HG02870 (cell line): ENCODE data around the gene CATSPER1.
A peak's percentile ranks its signal among the peaks of the same experiment; 100 is the strongest.

Experiments used
- ATAC-seq: cut with Tn5 transposase; IDR thresholded peaks from one replicate; pipeline ENCODE4 v1.9.1; 2021; ENCODE audit warnings: mild to moderate bottlenecking, moderate library complexity; ENCODE audit not compliant: unreplicated experiment

Gene CATSPER1

DNA sequence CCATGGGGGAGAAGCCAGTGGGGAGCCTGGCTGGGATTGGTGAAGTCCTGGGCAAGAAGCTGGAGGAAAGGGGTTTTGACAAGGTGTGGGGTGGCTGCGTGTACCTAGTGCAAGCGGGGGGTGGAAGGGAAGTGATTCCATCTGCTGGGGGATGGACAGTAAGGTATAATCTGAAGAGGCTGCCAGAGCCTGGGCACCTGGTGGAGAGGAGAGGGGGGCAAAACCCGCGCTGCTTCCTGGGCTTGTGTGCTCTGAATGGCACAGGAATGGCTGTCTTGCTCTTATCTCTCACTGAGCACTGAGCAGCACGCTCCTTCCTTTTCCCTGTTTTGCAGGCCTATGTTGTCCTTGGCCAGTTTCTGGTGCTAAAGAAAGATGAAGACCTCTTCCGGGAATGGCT is 23.0 kb downstream of the CATSPER1 start:
- no peak for ATAC-seq

DNA sequence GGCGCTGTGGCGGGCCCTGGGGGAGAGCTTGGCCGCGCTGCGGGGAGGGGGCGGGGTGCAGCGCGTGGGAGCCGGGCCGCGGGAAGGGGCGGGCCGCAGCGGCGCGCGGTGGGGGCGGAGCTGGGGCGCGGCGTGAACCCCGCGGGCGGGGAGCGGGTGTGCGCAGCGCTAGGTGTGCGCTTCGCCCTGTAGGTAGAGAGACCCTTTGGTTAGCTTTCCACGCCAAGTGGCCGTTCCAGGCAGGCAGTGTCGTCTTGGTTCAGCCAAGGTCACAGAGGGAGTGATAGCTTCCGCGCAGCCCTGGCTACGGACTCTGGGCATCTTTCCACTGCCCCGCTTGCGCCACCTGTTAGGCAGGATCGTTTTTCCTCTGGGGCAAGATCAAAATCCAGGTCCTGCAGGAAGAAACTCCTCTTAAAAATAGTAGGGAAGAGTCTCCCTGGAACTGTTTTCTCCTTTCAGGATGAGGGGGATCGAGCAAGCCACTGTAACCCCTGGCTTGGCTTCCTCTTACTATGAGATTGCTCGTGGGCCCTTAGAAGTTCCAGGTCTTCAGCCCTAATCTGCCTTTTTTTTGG is 23.5 kb downstream of the CATSPER1 start:
- peak; percentile 37 for ATAC-seq

DNA sequence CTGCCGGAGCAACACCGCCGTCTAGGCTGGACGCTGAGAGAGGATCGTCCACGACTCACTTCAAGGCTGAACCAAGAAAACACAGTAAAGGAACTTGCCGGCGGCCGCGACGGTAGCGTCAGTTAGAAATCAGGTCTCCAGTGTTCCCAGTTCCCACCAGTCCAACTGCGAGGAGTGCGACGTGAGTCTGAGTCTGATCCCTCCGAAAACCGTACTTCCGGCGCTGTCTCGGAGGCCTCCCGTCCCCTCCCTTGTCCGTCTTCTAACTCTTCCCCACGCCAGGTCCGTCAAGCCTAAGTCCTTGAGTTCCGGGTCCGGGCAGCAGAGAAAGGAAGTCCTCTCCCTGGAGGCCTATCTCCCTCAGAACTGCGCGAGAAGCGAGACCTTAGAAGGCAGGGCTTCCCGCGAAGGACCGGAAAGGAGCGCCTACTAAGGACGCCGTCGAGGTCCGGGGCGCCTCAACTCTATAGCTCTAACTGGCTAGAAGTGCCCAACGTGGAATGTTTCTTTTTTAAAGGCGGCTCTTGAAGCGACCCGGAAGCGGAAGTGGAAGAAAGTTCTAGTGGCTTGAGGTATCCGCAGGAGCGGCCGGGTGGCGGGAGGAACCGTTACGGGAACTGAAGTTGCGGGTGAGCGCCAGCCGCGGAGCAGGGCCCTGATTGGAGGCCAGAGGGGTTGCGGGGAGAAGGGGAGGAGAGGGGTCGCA is 24.2 kb downstream of the CATSPER1 start, which contains the start of the genes BANF1 and EIF1AD:
Gene BANF1, plus strand, starts transcription at position 562 of the 706 bp plus-strand sequence. CDS start 748 bp downstream, outside the sequence.
Gene EIF1AD, minus strand, starts transcription at position 216 of the 706 bp plus-strand sequence. CDS start 1,768 bp downstream, outside the sequence.
- peak; percentile 79 for ATAC-seq

DNA sequence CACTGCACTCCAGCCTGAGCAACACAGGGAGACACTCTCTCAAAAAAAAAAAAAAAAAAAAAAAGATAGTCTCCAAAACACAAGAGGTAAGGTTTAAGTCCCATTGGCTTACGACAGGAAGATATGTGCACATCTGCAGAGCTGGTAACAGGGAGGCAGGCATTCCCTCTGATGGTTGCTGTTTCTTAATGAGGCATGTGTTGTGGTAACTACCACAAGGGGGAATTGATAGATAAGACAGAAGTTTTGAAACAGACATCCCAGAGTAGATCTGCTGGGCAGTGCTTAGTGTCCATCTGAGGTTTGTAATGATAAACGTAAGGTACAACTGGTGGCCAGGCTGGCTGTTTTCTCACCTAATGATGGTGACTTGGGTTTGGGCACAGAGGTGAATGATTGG is 29.0 kb downstream of the CATSPER1 start:
- ATAC-seq = no peak

DNA sequence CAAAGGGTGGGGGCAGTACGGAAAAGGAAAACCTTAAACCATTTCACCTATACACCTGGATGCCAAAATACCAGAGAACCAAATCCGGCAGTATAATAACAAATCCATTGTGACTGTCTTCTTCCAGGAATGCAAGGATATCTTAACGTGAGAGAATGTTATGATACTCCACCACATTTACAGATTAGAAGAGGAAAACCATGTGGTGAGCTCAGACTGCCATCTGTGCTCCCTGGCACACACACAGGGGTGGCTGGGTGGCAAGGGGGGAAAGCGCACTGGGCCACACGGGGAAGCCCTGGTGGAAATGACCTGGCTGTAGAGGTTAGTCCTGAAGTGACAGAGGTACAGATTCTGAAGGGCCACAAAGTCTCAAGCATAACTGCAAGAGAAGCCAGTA is 34.2 kb downstream of the CATSPER1 start:
- no peak for ATAC-seq

DNA sequence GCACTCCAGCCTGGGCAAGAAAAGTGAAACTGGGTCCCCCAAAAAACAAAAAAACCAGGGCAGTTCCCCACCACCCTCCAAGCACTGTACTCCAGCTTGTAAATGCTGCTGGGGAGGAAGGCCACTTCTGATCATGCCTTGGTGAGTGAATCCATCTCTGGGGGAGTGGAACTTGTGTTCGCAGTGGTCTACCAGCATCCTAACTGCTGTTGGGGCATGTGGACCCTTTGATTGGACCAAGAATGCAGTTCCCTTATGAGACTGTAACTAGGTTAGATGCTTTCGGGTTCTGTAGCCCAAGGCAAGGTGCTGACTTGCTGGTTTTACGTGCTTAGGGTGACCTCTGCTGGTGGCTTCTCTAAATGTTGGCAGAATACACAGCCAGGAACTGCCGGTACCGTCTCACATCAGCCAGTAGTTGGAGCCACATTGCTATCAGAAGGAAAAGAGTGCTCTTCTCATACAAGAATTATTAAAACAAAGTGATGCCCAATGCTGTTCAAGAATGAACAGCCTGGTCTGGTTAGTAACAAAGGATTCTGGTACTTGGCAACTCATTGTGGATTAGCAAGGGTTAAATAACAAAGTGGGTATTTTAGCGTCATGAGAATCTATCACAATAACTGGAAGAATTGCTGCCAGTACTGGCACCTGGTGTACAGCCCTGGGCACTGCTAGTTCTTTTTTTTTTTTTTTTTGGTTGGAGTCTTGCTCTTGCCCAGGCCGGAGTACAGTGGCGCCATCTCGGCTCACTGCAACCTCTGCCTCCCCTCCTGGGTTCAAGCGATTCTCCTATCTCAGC is 37.3 kb downstream of the CATSPER1 start:
- peak; percentile 85 for ATAC-seq

DNA sequence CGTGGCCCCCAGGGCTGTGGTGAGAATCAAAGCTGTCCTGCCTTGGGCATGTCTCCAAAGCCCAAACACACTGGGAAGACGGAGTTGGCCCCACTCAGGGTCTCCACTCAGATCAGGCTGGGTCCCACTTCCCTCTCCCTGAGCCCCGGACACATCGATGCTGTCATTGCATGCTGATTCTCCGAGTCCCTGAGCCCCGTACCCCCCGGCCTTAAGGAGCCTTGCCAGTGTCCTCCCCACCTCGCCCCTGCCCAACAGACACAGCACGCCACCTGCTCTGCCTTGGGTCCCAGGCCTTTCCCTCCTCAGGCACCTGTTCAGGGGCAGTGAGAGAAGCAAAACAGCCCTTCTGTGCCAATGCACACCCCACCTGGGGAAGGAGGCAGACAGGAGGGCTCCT is 38.9 kb downstream of the CATSPER1 start:
- no peak for ATAC-seq

DNA sequence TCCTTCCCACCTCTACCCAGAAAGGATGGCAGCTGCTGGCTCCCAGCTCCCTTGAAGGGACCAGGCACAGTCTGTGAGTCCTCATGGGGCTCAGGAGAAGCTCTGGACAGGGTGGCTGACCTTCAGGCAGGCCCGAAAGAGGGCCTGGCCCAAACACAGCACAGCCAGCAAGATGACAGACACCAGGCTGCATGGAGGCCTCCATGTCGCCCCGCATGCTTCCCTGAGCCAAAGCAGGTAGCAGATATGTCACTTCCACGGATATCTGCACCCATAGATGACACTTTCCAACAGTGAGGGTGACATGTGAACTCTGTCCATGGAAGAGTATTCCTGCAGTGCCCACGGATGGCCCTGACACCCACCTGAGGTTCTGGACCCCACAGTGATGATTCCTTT is 42.7 kb downstream of the CATSPER1 start:
- no peak for ATAC-seq

DNA sequence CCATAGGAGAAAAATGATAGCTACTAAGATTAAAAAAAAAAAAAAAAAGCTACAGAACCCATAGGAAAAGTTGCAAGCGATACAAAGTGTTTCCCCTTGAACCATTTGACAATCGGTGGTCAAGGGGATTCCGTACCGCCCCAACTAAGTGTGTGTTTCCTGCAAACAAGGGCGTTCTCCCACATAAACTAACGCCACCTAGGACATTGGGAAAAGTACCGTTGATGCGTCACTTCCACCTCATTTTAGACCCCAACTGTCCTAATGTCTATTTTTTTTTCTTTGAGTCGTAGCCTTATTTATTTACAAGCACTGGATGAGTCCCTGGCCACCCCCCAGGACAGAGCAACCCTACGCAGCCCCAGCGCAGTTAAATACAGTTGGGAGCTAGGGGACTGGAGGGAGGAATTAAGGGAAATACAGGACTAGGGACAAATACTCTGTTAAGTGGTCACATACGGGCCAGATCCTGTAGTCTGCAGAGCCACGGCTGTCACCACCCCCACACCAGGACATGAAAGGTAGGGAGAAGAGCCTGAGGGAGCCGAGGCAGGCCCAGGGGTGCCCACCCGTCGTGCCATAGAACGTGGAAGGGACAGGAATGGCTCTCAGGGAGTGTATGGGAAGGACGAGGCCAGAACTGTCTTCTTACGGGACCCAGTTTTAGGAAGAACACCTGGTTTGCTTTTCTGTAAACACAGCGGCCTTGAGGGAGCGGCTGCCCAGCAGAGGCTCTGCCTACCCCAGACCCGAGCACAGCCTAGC is 43.3 kb downstream of the CATSPER1 start:
- no peak for ATAC-seq

DNA sequence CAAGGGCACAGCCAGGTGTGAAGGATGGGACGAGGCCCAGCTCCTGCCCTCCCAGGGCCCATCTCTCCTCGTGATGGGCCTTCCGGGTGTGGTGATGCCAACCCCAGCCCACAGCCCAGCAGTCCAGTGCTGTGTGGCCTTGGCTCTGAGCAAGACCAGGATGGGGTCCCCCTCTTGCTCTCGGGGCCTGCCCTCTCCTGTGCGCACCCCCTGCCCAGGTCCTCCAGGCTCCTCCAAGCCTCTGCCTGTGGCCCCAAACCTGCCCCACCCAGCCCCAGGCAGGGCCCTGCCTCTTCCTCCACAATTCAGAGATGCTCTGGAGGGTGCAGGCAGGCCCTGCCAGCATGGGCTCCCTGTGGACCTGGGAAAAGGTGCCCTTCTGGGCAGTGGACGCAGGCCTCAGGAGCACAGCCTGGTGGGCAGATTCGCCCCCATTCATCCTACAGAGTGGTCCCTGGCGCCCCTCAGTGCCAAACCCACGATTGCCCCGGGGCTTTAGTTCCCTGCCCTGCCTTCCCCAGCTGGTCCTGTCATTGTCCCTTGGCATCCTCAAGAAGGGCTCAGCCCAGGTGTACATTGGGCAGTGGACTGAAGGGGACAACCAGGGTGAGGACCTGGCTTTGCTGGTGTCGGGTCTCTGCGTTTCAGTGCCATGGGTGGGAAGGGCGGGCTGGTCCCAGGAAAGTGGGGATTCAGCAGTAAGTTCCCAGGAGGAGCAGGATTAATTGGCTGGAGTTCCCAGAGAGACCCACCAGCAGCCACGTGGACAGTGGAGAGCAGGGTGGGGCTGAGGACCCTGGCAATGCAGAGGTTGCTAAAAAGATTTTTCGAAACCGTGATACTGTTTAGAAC is 44.1 kb downstream of the CATSPER1 start:
- no peak for ATAC-seq

DNA sequence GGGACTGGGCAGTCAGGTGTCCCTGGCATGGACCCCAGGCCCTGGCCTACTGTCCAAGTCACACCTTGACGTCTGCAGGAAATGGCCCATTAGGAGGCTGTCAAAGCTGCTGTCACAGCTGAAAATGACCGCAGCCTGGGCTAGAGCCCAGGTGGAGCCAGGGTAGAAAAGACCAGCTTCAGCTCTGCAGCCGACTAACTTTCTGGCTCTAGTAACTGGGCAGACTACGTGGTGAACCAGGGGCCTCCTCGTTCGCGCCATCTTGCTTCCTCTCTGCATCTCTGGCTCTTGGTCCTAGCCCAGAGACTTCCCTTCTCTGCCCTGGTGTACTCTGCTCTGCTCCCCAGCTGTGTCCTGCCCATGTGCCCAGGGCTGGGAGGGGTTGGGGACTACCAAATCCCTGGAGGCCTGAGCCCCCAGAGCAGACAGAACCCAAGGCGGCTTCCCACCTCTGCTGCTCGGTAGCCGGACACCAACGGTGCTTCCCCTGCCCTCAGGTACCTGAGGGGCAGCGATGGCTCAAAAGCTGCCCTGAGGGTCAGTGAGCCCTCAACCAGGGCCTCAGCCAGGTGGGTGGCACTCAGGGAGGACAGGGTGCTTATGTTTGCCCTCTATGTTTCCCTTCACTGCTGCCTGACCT is 45.1 kb downstream of the CATSPER1 start:
- no peak for ATAC-seq

DNA sequence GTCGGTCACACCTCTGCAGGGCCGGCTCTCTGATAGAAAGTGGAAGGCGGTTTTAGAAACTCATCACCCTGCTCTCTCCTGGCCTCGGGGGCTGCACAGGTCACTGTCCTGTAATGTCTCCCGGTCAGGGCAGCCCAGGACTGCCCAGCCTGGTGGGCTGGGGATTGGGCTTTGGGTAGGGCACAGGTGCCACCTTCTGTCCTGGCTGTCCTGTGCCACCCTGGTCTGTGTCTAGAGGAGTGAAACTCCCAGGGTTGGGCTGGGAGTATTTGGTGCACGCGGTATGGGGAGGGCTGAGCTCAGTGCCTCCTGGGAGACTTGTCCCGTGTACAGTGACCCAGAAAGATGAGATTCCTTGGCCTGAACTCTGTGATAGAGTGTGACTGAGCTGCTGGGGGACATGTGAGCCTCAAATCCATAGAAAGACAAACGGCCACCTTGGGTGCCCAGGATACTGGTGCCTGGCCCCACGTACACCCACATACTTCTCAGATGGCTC is 47.0 kb downstream of the CATSPER1 start:
- ATAC-seq = no peak

DNA sequence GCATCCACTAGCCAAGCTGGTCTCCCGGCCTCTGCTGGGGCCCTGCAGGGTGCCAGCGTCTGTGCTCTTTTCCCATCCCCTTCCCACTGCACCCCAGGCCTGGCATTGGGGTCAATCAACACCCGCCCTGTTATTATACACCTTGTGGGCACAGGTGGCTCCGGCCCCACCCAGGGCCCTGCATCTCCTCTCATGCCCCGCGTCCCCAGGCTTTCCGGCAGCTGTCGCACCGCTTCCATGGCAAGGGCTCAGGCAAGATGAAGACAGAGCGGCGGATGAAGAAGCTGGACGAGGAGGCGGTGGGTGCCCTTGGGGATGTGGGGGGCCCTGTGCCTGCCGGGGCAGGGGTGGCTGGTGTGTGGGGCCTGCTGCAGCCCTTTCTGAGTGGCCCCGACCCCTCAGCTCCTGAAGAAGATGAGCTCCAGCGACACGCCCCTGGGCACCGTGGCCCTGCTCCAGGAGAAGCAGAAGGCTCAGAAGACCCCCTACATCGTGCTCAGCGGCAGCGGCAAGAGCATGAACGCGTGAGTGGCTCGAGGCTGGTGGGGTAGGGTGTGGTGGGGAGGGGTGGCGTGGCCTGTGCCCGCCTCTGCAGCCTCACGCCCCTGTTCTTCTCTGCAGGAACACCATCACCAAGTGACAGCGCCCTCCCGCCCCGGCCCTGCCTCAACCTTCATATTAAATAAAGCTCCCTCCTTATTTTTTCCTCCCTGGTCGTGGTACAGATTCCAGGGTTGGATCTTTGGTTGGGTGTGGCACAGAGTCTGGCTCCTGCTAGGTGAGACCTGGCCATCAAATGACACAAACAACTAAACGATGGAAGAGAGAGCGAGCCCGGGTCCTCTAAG is 47.7 kb downstream of the CATSPER1 start:
- ATAC-seq = no peak

DNA sequence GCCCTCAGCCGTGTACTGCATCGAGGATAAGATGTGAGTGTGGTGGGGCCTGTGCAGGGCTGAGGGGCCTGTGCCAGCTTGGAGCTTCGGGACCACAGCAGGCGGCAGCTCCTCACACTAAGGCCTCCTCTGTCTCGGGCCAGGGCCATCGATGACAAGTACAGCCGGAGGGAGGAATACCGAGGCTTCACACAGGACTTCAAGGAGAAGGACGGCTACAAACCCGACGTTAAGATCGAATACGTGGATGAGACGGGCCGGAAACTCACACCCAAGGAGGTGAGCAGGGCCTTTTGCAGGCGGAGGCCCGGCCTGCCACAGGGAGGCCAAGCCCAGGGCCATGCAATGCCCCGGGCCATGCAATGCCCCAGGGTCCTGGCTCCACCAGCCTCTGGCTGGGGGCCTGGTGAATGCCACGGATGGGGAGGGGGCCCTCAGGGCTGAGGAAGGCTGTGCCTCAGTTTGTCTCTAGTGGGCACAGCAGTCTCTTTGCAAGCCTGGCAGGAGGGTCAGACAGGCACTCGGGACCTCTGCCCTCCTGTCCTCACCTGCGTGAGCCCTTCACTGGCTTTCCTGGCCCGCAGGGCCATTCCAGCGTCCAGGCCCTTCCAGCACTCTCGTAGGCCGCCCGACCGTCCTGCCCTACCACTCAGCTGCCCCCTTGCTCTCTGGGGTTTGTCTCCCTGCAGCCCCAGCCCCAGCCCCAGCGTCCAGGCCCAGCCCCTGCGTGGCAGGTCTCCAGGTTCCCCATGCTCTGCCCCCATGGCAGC is 48.5 kb downstream of the CATSPER1 start:
- no peak for ATAC-seq

DNA sequence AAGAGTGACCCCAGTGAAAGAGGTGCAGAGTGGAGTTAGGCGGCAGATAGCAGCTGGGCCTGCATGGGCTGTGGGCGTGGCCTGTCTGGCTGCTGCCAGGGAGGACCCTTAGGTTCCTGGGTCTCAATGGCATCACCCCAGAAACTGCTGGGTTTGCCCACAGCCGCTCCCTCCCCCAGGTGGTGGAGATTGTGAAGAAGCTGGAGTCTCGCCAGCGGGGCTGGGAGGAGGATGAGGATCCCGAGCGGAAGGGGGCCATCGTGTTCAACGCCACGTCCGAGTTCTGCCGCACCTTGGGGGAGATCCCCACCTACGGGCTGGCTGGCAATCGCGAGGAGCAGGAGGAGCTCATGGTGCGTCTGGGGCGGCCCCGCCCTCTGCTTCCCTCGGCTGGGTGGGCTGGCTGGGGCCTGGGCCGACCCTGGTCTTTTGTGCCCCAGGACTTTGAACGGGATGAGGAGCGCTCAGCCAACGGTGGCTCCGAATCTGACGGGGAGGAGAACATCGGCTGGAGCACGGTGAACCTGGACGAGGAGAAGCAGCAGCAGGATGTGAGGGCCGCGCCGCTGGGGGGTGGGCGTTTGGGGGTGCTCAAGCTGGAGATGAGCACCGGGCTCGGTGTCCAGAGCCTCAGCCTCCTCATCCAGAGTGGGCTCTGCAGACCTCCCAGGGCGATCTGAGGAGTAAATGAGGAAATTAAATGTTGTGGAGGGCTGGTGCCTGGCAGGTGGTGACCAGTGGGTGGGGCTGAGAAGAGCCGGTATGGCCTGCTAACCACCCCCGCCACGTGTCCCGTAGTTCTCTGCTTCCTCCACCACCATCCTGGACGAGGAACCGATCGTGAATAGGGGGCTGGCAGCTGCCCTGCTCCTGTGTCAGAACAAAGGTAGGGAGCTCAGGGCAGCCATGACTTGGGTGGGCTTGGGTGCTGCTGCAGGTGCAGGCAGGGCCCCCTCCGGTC is 49.8 kb downstream of the CATSPER1 start:
- ATAC-seq = no peak

DNA sequence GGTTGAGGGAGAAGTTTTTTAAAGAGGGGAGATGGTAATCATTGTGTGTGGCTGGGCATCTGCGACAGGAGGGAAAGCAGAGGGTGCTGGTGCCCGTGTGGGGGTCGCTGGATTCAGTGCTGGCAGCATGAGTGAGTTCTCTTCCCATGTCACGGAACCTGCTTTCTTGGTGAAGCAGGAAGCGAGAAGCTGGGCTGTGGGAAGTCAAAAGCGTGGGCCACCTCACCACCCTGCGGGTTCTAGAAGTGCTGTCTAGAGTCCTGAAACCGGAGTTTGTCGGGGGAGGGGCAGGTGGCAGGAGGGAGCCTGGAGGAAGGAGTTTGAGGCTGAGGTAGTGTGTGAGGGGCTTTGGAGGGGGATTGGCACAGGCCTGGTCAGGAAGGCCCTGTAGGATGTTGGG is 50.5 kb downstream of the CATSPER1 start:
- no peak for ATAC-seq
